Measurements from ENCODE around the gene KDR.

KDR gene

GRCh38 chr4:55077577-55077976 is 47.8 kb downstream of the KDR start:
- no peak for DNase-seq

DNA sequence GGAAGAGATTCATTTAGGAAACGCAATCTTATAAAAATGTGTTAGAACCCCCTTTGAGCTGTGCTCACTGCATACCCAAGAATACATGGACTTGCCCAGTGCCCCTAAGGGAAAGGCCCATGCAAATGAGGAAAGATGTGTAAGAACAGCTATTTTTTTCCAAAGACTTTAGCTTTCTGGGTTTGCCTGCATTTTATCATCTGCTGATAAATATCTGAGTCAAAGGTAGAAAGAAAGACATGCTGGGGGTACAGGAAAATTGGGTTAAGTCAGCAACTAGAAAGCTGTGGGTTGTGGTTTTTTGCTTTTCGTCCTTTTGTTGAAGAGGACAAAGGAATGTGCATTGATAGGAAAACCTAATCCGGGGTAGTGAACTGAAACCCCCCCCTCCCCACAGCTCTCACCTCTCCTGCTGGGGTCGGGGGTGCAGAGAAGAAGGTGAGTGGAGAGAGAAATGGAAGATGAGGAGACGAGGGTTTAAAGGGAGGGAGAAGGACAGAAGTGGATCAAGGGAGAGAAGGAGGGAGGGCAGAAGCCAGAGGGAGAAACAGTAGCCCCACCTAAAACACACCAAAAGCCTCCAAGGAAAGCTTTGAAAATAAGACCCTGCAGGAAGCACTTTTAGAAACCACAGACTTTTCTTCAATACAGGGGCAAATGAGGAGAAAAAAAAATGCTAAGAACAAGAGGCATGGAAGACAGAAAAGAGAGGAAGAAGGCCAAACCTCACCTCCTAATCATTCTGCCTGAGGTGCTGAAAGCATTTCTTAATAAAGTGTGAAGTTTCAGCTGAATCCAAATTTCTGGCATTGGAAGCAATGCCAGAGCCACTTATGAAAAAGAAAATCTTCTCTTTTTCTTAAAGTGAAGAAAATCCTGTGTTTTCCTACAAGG is 49.3 kb downstream of the KDR start:
- DNase-seq, result no peak

DNA sequence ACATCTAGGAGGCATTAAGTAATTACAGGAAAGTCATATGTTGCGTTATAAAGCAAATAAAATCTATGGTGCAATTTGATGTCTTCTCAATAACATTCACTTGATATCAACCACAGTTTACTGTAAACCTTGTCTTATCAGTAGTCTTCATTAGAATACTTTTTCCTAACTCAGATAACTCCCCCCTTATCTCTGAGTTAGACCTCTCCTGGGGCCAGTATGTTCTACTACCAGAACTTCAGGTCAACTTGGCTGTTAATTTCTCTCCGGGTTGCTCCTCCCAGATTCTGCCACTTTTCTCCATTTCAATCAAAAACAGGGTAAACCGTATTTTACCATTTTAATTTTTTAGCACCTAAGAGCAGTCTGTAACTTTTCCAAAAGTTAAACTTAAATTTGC is 50.0 kb downstream of the KDR start:
- DNase-seq, result no peak

DNA sequence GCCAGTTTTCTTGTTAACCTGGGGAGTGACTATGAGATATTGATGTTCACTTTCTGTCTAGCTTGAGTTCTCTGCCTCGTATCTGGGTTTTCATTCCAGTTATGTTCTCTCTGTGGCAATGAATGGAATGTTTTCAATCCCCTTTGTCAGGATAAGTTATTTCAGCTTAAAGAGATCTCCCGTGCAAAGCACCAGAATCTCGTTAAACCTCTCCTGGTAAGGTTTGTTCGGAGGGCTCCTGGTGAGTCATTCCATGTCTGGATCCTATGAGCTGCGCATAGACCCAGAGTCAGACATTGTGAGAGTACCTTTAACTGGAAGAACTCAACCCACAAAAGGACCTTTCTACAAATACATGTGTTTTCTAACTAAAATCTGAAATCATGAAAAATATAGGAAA is 51.0 kb downstream of the KDR start:
- DNase-seq, result no peak

DNA sequence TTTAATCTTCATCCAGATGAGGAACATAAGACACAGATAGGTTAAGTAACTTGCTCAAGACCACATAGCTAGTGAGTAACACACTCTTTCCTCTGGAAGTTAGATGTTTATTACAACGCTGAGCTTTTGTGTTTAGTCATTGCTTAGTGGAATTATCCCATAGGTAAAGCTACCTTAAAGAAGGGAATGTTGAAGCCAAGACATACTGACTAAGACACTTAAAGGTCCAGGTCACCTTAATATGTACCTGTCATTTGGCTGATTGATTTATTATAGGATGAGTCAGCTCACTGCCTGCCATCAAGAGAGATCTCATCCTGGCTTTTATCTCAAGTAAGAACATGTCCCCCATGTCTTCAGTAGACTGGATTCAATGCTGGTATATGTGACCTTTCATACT is 53.4 kb downstream of the KDR start:
- no peak for DNase-seq

- no peak for DNase-seq
Measured at GRCh38 chr4:55069248-55069647, 56.1 kb downstream of the KDR start.

DNA sequence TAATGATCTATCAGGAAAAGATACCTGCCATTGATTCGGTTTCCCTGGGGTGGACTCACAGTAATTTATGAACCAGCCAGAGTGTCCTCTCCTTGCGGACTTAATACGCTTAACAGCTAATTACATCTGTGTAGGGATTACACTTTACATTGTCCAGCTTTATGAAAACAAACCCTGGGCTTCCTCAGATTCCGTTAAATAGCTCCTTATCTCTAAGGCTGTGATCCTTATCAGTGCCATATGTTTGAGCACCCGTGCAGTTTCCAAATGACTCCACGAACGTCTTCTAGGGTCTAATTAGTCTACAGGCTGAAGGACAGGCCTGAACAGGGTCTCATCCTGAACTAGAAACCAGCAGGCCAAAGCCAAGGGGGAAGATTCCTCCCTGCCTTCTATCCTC is 56.9 kb downstream of the KDR start:
- no peak for DNase-seq

- DNase-seq, result no peak
Measured at GRCh38 chr4:55066018-55066417, 59.4 kb downstream of the KDR start.

DNA sequence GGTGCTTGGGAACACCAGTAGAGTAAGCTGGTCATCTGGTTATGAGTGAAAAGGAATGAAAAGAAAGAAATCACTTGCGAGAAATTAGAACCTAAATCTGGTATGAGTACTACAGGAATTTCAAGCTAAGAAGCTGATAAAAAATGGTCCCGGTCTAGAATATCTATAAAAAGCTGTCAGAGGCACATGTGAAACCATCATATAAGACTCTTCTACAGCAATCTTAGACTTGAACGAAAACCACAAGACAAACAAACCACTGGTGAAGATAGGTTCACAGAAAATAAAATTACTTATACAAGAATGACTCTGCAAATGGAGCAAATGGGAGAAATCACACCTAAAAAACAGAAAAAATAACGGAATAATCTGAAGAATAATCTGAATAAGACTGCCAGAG is 69.9 kb downstream of the KDR start:
- DNase-seq, result no peak

DNA sequence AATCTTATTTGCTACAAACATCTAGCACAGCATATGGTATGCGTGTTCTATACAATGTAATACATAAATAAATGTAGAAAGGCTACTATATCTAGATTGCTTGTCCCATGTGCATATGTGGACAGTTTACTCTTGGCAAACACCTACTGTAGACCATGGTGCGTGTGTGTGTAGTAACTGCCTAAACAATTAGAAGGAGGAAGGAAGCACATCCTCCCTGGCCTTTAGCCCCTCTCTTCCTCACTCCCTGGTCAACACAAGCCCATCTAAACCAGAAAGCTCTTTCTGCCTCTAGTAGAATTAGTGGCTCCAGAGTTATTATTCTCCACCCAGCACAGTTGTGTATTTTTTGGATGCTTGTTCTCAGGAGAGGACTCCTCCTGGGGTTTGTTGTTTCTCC is 73.9 kb downstream of the KDR start:
- no peak for DNase-seq

DNA sequence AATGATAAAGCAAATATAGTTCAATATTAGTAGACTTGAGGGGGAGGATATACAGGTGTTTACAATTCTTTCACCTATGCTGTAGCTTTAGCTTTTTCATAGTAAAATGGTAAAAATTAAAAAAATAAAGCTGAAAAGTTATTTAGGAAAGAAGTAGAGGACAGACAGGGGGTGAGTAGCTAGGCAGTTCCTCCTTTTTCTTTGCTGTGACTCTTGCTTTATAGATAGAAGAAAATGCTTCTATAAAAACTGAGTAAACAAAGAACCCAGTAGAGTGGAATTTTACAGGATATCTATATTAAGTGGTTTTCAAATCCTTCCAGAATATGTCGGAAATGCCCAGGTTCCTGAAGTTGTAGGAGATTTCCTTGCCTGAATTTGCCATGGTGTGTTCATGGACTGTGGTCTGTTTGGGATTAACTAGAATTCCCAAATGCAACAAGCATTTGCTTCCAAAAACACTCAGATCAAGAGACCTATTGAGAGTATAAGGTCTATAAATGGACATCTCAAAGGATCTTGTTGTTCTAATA is 74.9 kb downstream of the KDR start:
- DNase-seq, result no peak

- DNase-seq, result no peak
Measured at GRCh38 chr4:55038176-55038890, 87.1 kb downstream of the KDR start.

- no peak for DNase-seq
Measured at GRCh38 chr4:55037728-55038127, 87.7 kb downstream of the KDR start.

DNA sequence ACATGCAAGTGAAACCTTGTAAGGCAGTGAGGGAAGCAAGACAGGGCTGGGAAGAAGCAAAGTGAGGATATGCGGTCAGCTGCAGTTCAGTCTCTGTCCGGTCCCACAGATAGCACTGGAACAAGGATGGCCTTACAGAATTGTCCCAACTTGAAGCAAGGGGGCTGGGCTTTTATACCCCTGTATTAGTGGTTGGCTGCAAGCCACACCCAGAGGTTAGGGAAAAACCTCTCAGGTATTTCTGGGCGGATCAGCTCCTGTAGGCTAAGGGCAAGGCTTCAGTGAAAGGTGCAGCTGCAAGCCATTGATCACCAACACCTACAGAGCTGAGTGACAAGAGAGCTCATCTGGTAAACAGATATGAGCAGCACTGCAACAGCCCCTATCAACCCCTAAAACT is 89.0 kb downstream of the KDR start:
- no peak for DNase-seq

DNA sequence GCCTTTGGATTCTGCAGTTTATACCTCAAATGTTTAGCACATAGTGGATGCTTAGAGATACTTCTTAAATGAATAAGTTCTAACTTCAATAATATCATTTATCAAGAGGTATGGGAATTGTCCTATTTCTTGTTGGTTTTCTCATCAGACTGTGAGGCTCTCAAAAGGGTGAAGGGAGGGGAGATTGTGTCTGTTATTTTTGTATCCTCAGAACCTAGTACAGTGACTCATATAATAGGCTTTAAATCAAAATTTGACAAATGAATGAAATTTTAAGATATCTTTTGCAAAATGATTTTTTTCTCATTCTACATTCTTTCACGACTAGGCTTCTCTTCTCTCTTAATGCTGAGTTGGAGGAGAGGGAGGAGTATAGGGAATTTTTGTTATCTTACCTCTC is 89.5 kb downstream of the KDR start:
- DNase-seq, result no peak

DNA sequence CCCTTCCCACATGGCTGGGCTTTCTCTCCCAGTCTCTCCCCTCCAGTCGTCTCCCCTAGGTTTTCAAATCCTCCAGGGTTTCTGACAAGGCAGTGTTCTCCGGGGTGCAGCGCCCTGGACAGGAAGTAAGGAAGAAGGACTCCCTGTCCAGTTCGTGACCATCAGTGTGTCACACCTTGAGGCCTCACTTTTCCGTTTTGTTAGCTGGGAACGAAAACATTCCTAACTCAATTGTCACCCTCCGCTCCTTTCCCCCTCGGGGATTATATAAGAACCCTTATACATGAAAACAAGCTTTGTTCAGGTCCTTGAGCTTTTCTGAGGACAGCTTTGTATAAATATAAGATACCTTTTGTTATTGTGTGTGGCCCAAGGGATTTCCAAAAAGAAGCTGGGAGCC is 92.1 kb downstream of the KDR start:
- DNase-seq, result no peak

DNA sequence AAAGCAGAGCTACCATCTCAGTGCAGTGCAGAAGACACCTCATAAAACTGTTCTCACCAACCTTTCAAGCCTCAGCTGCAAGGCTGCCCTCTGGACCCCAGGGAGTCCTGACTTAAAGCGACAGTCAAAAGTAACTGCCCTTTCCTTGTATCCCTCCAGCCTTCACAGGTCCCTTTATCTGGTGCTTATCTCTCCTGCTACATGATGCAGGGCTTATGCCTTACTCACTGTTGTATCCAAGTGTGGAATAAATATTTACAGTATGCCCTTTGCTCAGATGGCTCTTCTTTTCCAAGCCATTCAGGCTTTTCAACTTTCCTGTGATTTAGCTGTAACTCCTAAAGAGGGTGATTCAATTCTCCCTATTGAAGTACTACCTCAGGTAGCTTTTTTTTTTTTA is 92.6 kb downstream of the KDR start:
- DNase-seq, result no peak

GRCh38 chr4:55032179-55032578 is 93.2 kb downstream of the KDR start:
- no peak for DNase-seq

- no peak for DNase-seq
Measured at GRCh38 chr4:55031158-55031557, 94.2 kb downstream of the KDR start.

DNA sequence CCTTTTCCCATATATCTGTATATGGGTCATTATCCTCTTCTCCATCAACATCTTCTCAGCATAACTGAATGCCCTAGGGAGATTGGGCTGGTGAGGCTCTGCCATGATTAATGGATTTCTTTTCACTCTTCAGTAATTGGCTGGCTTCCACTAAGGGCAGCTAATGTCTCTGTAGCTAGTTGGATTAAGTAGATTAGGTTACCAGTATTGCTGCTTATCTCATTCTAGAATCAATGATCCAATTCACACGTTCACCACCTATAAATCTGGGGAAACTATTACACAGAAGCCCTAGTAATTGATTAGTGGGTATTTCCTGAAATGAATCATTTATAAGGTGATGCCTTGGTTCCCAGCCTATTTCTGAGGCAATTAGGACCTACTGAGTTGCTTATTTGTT is 94.8 kb downstream of the KDR start:
- DNase-seq, result no peak

DNA sequence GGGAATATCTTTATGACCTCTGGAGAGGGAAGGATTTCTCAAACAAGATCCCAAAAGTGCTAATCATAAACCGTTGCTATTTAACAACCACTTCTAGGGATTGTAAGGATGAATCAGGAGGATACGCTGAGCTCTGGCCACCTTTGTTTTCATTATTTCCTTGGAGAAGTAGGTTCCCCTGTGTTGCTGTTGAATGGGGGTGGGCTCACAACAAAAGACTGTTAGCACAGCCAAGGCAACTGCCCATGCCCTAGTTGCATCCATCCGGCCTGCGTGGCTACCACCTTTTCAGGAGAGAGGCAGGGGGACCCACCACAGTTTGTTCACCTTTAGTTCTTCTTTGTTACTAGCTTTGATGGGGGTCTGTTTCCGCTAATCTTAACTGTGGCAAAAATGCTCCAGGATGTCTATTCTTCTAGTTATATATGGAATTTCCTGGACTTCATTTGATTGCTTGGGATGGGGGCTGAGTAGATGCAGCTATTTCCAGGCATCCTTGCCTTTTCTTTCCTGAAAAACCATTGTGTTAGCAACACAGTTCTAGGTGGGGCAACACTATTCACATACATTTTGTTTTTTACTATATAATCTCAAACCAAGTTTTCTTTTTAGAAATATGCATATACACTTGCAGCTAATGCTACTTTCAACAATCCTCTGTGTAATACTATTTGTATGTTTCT is 95.4 kb downstream of the KDR start:
- no peak for DNase-seq

DNA sequence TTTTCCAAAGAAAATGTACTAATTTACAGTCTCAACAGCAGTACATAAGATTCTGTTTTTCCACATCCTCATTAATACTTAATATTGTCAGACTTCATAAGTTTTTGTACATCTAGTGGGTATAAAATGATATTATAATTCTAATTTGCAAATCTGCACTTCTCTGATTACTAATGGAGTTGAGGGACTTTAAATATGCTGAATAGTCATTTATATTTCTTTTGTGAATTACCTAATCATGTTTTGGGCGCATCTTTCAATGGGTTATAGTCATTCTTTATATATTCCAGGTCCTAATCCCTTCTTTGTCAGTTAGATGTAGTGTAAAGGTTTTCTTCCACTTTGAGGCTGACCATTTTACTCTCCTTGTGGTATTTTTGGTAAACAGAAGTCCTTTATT is 96.1 kb downstream of the KDR start:
- DNase-seq, result no peak

Data from NCI-H2029 (cell line).